HG03097 (cell line): ENCODE measurements around the gene HAT1.
"Not testable (repeated sequence)": the region's sequence is repeated elsewhere in the genome, so short reads cannot be mapped to it uniquely, and the experiment has no call there.

Experiments used
- ATAC-seq: cut with Tn5 transposase; IDR thresholded peaks from one replicate; pipeline ENCODE4 v1.9.1; 2021; ENCODE audit not compliant: unreplicated experiment, low FRiP score

HAT1 gene

GRCh38 chr2:171922230-171923022, at the start of gene HAT1:
TSS of gene HAT1 (plus strand) at chr2:171922461. CDS start at chr2:171922501, 40 bp downstream.
- ATAC-seq, result peak; percentile 93

- no peak for ATAC-seq
These were observed 47.7 kb upstream of the HAT1 start for GRCh38 chr2:171874517-171874916.

- no peak for ATAC-seq
These were observed 47.3 kb upstream of the HAT1 start for GRCh38 chr2:171874963-171875362.

- ATAC-seq, result no peak
These were observed 43.7 kb upstream of the HAT1 start for GRCh38 chr2:171878481-171878993.

- no peak for ATAC-seq
These were observed 42.4 kb upstream of the HAT1 start for GRCh38 chr2:171879865-171880264.

- no peak for ATAC-seq
These were observed 41.5 kb upstream of the HAT1 start for GRCh38 chr2:171880774-171881173.

- peak; percentile 56 for ATAC-seq
These were observed 40.0 kb upstream of the HAT1 start for GRCh38 chr2:171882089-171882769.

GRCh38 chr2:171883275-171883893, 38.9 kb upstream of the HAT1 start:
- ATAC-seq, result no peak

- no peak for ATAC-seq
These were observed 32.9 kb upstream of the HAT1 start for GRCh38 chr2:171889333-171889732.

- no peak for ATAC-seq
These were observed 32.5 kb upstream of the HAT1 start for GRCh38 chr2:171889808-171890207.

- ATAC-seq, result no peak
These were observed 29.0 kb upstream of the HAT1 start for GRCh38 chr2:171893196-171893823.

- ATAC-seq, result peak; percentile 83
These were observed 28.2 kb upstream of the HAT1 start, which contains the start of gene SLC25A12 for GRCh38 chr2:171893824-171894611. TSS of gene SLC25A12 (minus strand) at chr2:171894244. CDS start at chr2:171894214, 30 bp downstream.

GRCh38 chr2:171894612-171894947, 27.7 kb upstream of the HAT1 start:
- ATAC-seq, result no peak

- ATAC-seq, result no peak
These were observed 26.5 kb upstream of the HAT1 start for GRCh38 chr2:171895786-171896185.

- ATAC-seq, result not testable (repeated sequence)
These were observed 22.5 kb upstream of the HAT1 start for GRCh38 chr2:171899623-171900282.

- no peak for ATAC-seq
These were observed 19.3 kb upstream of the HAT1 start for GRCh38 chr2:171902840-171903420.

- no peak for ATAC-seq
These were observed 14.0 kb upstream of the HAT1 start for GRCh38 chr2:171908235-171908634.

GRCh38 chr2:171909266-171909665, 13.0 kb upstream of the HAT1 start:
- ATAC-seq, result no peak

- ATAC-seq, result no peak
These were observed 11.8 kb upstream of the HAT1 start for GRCh38 chr2:171910494-171910893.
